RWPE2 (cell line): ENCODE data around the gene ARL15.

Source experiments
- ATAC-seq: fragments of 200-7000 bp; cut with Tn5 transposase; 3 replicates; pipeline ENCODE4 v1.9.1; 2021; ENCODE audit warnings: low read depth
- DNase-seq: peaks from one replicate; pipeline ENCODE4 v3.0.0-alpha.2; 2020; ENCODE audit warnings: low spot score
- H3K27ac ChIP-seq: fragments of 450-650 bp; 2 replicates; pipeline ENCODE4 v1.5.1; 2017; ENCODE audit warnings: mild to moderate bottlenecking; ENCODE audit not compliant: poor library complexity, severe bottlenecking
- H3K27me3 ChIP-seq: fragments of 250-450 bp; sonication (Bioruptor Pico); 2 replicates; pipeline ENCODE4 v1.5.1; 2021; ENCODE audit warnings: mild to moderate bottlenecking, moderate library complexity; ENCODE audit not compliant: insufficient read depth, poor library complexity, severe bottlenecking
- H3K36me3 ChIP-seq: fragments of 250-450 bp; sonication (Bioruptor Pico); 2 replicates; pipeline ENCODE4 v1.5.1; 2020; ENCODE audit warnings: low read depth, mild to moderate bottlenecking, moderate library complexity
- H3K4me1 ChIP-seq: fragments of 250-450 bp; sonication (Bioruptor Pico); 2 replicates; pipeline ENCODE4 v1.5.1; 2021; ENCODE audit warnings: mild to moderate bottlenecking, moderate library complexity; ENCODE audit not compliant: insufficient read depth, poor library complexity, severe bottlenecking
- H3K4me3 ChIP-seq: fragments of 250-450 bp; sonication (Bioruptor Pico); 2 replicates; pipeline ENCODE4 v1.5.1; 2021; ENCODE audit warnings: mild to moderate bottlenecking, moderate library complexity; ENCODE audit not compliant: severe bottlenecking
- H3K9me3 ChIP-seq: fragments of 250-450 bp; sonication (Bioruptor Pico); 2 replicates; pipeline ENCODE4 v1.5.1; 2021; ENCODE audit warnings: mild to moderate bottlenecking, moderate library complexity; ENCODE audit not compliant: severe bottlenecking
- TF ChIP-seq, protein P1 (sequence below): fragments of 450-650 bp; IDR thresholded peaks from one replicate; pipeline ENCODE4 v1.5.1; 2017; ENCODE audit warnings: mild to moderate bottlenecking, moderate library complexity; ENCODE audit not compliant: poor library complexity, severe bottlenecking

ARL15 gene

DNA sequence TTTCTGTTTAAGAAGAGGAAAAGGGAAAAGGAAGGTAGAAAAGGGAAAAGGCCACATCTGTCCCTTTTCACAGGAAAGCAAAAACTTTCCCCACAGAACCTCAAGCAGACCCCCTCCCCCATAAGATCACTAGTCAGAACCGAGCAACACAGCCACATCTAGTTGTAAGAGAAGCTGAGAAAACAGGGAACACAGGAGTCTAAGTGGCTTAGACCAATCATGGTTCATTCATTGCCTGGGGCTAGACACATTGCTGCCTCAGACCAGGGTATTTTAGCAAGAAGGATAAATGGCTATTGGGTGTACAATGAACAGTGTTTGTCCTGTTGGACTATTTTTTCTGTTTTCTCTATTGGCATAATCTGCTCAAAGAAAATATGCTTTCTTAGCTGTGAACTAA is 98.0 kb downstream of the ARL15 start:
- TF ChIP-seq, protein P1, sequence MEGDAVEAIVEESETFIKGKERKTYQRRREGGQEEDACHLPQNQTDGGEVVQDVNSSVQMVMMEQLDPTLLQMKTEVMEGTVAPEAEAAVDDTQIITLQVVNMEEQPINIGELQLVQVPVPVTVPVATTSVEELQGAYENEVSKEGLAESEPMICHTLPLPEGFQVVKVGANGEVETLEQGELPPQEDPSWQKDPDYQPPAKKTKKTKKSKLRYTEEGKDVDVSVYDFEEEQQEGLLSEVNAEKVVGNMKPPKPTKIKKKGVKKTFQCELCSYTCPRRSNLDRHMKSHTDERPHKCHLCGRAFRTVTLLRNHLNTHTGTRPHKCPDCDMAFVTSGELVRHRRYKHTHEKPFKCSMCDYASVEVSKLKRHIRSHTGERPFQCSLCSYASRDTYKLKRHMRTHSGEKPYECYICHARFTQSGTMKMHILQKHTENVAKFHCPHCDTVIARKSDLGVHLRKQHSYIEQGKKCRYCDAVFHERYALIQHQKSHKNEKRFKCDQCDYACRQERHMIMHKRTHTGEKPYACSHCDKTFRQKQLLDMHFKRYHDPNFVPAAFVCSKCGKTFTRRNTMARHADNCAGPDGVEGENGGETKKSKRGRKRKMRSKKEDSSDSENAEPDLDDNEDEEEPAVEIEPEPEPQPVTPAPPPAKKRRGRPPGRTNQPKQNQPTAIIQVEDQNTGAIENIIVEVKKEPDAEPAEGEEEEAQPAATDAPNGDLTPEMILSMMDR, result no peak
- H3K27ac ChIP-seq, result no peak overlapping the region
- no peak for ATAC-seq
- no peaks in the 10 kb centered on the region for H3K9me3 ChIP-seq
- no peak for DNase-seq
- H3K4me3 ChIP-seq, result no peak overlapping the region
- H3K27me3 ChIP-seq, result no peaks in the 10 kb centered on the region
- no peaks in the 10 kb centered on the region for H3K36me3 ChIP-seq
- H3K4me1 ChIP-seq, result no peaks in the 10 kb centered on the region

DNA sequence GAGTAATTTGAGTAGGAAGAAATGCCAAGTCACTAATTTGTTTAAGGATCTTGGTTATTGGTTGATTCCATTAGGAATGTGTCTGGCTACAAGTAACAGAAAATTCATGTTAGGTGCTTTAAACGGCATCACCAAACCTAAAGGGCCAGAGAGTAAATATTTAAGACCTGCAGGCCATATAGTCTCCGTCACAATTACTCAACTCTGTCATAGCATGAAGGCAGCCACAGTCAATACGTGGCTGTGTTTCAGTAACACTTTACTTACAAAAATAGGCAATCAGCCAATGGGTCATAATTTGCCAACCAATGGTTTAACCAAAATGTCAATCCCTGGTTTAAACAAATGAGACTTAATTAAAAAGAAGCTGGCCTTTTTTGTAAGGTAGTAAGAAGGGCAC is 98.5 kb downstream of the ARL15 start:
- no peak for DNase-seq
- Histone ChIP-seq H3K27ac (no peak overlapping the region), H3K4me3 (no peak overlapping the region), H3K4me1 (no peaks in the 10 kb centered on the region), H3K27me3 (no peaks in the 10 kb centered on the region), H3K9me3 (no peaks in the 10 kb centered on the region), H3K36me3 (no peaks in the 10 kb centered on the region)
- ATAC-seq, result no peak
- TF ChIP-seq, protein P1, result no peak

DNA sequence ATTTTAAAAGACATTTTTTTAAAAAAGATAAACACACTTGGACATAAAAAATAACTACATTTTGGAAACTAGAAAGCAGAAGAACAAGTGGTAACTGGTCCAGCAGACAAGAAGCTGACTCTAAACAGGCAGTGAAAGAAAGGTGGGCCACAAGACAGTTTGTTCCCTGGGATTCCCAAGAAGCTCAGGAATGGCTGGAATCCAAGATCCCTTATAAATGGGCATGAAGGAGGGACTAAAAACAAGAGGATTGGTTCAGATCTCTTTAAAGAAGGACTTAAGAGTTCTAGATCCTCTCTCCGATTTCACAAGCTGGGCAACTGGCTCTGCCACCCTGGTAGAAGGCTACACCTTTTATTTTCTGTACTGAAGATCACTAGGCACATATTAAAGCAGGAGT is 102.8 kb downstream of the ARL15 start:
- DNase-seq (no peak), ATAC-seq (no peak)
- Histone ChIP-seq H3K27ac (no peak overlapping the region), H3K36me3 (no peaks in the 10 kb centered on the region), H3K4me3 (no peak overlapping the region), H3K9me3 (no peaks in the 10 kb centered on the region), H3K27me3 (no peaks in the 10 kb centered on the region), H3K4me1 (no peaks in the 10 kb centered on the region)
- TF ChIP-seq, protein P1, result no peak

DNA sequence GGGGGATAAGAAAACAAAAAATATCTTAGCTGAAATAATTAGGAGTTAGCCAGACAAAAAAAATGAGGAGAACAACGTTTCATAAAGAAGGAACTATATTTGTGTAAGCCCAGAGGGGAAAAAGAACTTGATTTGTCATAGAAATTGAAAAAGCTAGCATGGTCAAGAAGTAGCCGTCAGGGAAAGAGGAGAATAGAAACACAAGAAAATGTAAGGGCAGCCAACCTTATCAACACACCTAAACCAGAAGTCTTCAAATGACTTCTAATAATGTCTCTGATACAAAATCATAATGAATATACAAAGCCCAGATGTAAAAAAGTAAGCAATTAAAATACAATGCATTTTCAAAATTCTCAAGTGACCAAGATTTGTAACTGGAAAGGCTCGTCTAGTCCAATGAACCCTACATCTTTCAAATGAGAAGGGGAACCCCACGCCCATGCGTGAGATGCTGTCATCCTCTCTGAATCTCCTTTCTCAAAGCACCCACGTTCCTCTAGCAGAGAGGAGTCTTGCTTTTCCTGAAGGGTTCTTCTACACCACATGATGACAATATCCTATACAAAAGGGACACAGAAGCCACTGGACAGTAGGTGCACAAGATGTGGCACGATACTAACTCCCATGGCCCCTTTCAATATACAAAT is 103.7 kb downstream of the ARL15 start:
- Histone ChIP-seq H3K4me3 (no peak overlapping the region), H3K9me3 (no peaks in the 10 kb centered on the region), H3K27ac (no peak overlapping the region), H3K27me3 (no peaks in the 10 kb centered on the region), H3K4me1 (no peaks in the 10 kb centered on the region), H3K36me3 (no peaks in the 10 kb centered on the region)
- ATAC-seq (no peak), DNase-seq (no peak)
- TF ChIP-seq, protein P1, result no peak

DNA sequence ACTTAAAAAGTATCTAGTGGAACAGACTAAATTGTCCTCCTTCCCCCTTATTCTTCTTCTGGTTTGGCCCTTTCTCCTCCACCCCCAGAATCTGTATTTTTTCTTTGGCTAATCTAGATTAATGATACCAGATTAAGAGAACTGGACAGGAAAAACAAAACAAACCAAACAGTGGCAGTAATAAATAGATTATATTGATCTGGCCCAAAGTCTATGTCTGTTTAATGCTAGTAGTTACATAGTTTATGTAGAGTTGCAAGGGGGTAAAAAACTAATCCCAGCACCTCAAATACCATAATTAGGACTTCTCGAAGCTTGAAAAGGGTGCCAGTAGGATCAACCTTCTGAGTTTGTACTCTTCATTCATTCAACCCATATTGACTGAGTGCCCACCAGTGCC is 104.5 kb downstream of the ARL15 start:
- DNase-seq (no peak), ATAC-seq (no peak)
- Histone ChIP-seq H3K36me3 (no peaks in the 10 kb centered on the region), H3K27me3 (no peaks in the 10 kb centered on the region), H3K4me3 (no peak overlapping the region), H3K27ac (no peak overlapping the region), H3K9me3 (no peaks in the 10 kb centered on the region), H3K4me1 (no peaks in the 10 kb centered on the region)
- TF ChIP-seq, protein P1, result no peak
